Measurements from ENCODE around the gene CTSW.
A peak's percentile ranks its signal among the peaks of the same experiment; 100 is the strongest.
"Not testable (repeated sequence)": the region's sequence is repeated elsewhere in the genome, so short reads cannot be mapped to it uniquely, and the experiment has no call there.

CTSW gene

DNA sequence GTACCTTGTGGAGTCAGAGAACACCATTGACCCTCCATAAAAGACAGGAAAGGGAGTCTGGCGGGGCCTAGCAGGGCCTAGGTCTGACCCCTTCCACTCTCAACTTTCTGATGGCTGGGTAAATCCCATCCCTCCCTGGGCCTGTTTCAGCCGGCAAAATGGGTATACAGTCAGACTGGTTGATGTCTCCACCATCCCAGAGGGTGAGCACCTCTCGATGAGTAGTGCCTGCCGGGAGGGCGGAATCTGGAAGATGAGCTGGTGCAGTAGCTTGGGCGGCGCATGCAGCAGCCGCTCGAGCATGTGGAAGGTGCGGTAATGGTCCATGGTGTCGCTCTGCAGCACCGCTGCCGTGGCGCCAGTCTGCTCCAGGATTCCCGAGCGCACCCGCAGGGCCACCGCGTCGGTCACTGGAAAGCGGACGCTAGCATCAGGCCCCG, 8.1 kb downstream of the CTSW start:
- peaks cover 24% of the 10 kb centered on the region for H3K36me3 Mint-ChIP-seq (ENCODE audit: insufficient read depth)

DNA sequence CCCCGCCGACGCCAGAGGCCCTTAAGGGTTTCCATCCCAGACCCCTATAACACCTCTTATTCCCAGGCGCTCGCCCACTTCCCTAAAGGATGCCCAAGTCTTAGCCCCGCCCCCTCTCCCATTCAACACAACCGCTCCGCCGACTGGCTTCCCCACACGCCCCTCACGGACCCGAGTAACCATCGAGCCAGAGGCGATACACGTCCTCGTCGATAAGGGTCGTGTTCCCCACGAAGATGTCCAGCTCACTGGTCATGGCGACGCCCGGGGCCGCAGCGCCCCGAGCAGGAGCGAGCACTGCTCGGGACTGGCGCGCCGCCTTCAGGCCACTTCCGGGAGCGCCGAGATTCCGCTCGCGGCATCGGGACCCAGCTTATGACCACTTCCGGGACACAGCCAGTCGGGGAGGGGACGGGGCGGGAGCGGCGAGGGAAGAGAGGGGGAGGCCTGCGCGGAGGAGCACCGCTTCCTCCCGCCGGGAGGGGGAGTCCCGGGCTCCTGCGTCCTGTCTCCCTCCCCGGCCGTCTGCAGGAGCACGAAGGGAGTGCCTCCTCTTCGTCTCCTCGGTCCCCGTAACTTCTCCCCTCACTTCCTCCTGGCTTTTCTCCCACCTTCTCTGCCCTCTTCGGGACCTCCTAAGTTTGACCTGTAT, 8.7 kb downstream of the CTSW start, which contains the start of gene FIBP:
Gene FIBP (minus strand): TSS at position 309 of the 652 bp plus-strand sequence. CDS start 53 bp downstream, at position 256.
- ATAC-seq (replicated peaks; ENCODE audit: extremely low read depth, poor library complexity, severe bottlenecking) (peak; percentile 68), DNase-seq (ENCODE audit: low spot score in 2 of 2) (peak; percentile 86 to 87)
- Mint-ChIP-seq H3K27ac (ENCODE audit: low read depth) (peak within 1 kb of the TSS; percentile 94), H3K4me1 (peaks cover 65% of the 10 kb centered on the region), H3K9me3 (no peaks in the 10 kb centered on the region), H3K4me3 (peak within 1 kb of the TSS; percentile 84), H3K27me3 (no peaks in the 10 kb centered on the region), H3K36me3 (ENCODE audit: insufficient read depth) (peaks cover 24% of the 10 kb centered on the region)

More for the DNA sequence above, 8.1 kb downstream of the CTSW start:
- H3K4me3 Mint-ChIP-seq = peak overlapping the region; percentile 84
- no peaks in the 10 kb centered on the region for H3K9me3 Mint-ChIP-seq
- ATAC-seq (replicated peaks; ENCODE audit: extremely low read depth, poor library complexity, severe bottlenecking) = no peak
- H3K27me3 Mint-ChIP-seq = no peaks in the 10 kb centered on the region
- peak overlapping the region; percentile 94 for H3K27ac Mint-ChIP-seq (ENCODE audit: low read depth)
- no peak for DNase-seq (ENCODE audit: low spot score in 2 of 2)
- H3K4me1 Mint-ChIP-seq = peaks cover 62% of the 10 kb centered on the region

DNA sequence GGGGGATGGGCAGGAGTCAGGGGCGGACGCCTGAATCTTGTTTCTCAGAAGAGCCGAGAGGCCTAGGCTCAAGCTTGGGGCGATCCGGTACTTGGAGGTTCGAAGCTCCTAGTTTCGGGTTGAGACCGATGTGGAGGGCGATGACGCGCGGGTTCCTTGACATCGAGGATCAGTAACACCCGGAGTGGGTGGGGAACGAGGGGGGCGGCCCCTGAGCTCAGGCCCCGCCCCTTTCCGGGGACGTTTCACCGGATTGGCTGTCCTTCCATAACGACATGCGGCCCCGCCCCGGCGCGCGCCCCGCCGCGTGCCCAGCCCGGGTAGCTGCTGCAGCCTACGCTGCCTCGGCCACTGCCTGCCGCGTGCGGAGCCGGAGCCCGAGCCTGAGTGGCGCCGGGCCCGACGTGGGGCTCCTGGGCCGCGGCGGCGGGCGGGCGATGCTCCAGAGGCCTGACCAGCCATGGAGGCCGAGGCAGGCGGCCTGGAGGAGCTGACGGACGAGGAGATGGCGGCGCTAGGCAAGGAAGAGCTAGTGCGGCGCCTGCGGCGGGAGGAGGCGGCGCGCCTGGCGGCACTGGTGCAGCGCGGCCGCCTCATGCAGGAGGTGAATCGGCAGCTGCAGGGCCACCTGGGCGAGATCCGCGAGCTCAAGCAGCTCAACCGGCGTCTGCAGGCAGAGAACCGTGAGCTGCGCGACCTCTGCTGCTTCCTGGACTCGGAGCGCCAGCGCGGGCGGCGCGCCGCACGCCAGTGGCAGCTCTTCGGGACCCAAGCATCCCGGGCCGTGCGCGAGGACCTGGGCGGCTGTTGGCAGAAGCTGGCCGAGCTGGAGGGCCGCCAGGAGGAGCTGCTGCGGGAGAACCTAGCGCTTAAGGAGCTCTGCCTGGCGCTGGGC, 10.9 kb downstream of the CTSW start, which contains the start of gene CCDC85B:
Gene CCDC85B (plus strand): TSS at position 350 of the 895 bp plus-strand sequence. CDS start 111 bp downstream, at position 461.
- Mint-ChIP-seq H3K4me3 (peak within 1 kb of the TSS; percentile 84), H3K27ac (ENCODE audit: low read depth) (peak within 1 kb of the TSS; percentile 94), H3K27me3 (no peaks in the 10 kb centered on the region), H3K4me1 (peaks cover 55% of the 10 kb centered on the region), H3K9me3 (no peaks in the 10 kb centered on the region), H3K36me3 (ENCODE audit: insufficient read depth) (peaks cover 19% of the 10 kb centered on the region)
- peak; percentile 65 for ATAC-seq (replicated peaks; ENCODE audit: extremely low read depth, poor library complexity, severe bottlenecking)
- DNase-seq (ENCODE audit: low spot score in 2 of 2) = peak; percentile 98

DNA sequence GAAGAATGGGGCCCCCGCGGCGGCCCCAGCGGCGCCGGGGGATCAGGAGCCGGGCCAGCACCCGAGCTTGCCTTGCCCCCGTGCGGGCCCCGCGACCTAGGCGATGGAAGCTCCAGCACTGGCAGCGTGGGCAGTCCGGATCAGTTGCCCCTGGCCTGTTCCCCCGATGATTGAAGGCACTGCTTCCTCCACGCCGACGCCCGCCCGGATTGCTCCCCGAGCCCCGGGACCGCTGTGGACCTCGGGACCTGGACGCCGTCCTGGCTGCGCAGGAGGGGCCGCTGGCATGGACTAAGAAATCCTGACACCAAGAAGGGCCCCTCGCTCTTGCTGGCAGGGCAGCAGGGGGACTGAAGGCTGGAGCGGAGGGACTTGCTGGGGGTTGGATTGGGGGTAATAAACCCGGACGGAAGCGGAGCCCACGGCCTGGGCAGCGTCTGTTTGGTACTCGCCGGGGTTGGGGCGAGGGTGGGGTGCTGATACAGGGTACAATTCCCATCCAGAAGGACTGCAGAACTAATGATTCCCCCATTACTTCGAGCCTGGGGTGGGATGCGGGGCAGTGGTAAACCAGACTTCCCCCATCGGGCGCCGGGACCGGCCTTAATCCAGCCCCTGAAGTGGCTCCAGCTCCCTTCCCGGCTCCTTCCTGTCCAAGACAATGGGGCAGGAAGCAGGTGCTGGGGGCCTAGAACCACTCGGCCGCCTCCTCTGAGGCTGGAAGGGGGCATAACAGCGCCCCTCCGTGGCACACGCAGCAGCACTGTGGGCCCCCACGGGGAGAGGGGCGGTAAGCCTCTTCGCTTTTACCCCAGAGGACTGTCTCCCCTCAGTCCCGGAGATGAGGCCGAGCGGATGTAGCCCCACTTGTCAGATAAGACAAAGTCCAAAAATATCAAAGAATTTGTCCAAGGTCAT, 11.8 kb downstream of the CTSW start:
- Mint-ChIP-seq H3K4me3 (peak overlapping the region; percentile 84), H3K27me3 (no peaks in the 10 kb centered on the region), H3K4me1 (peaks cover 56% of the 10 kb centered on the region), H3K36me3 (ENCODE audit: insufficient read depth) (peaks cover 18% of the 10 kb centered on the region), H3K27ac (ENCODE audit: low read depth) (peak overlapping the region; percentile 91), H3K9me3 (no peaks in the 10 kb centered on the region)
- ATAC-seq (replicated peaks; ENCODE audit: extremely low read depth, poor library complexity, severe bottlenecking) (no peak), DNase-seq (ENCODE audit: low spot score in 2 of 2) (no peak)

DNA sequence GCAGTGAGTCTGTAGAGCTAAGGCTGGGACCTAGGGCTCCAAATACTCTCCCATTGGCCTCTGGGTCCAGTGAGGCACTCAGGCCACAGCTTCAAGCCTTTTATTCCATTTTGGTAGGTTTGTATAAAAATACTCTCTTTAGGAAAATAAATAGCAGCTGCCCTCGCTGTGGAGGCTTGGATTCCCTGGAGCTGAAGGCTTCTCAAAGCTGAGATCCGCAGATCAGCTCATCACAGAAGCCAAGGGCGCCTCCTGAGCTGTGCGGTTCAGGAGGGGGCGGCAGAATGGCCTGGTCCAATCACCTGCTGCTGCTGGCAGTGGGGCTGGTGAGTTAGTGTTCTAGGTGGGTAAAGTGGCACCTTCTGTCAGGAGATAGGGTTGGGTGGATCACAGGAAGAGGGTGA, 12.5 kb downstream of the CTSW start:
- ATAC-seq (replicated peaks; ENCODE audit: extremely low read depth, poor library complexity, severe bottlenecking); H3K27me3 Mint-ChIP-seq; DNase-seq (ENCODE audit: low spot score in 2 of 2); H3K9me3 Mint-ChIP-seq: not testable (repeated sequence)
- H3K4me3 Mint-ChIP-seq = peak overlapping the region; percentile 84
- H3K36me3 Mint-ChIP-seq (ENCODE audit: insufficient read depth) = peaks cover 18% of the 10 kb centered on the region
- H3K27ac Mint-ChIP-seq (ENCODE audit: low read depth) = peak overlapping the region; percentile 91
- peaks cover 51% of the 10 kb centered on the region for H3K4me1 Mint-ChIP-seq

DNA sequence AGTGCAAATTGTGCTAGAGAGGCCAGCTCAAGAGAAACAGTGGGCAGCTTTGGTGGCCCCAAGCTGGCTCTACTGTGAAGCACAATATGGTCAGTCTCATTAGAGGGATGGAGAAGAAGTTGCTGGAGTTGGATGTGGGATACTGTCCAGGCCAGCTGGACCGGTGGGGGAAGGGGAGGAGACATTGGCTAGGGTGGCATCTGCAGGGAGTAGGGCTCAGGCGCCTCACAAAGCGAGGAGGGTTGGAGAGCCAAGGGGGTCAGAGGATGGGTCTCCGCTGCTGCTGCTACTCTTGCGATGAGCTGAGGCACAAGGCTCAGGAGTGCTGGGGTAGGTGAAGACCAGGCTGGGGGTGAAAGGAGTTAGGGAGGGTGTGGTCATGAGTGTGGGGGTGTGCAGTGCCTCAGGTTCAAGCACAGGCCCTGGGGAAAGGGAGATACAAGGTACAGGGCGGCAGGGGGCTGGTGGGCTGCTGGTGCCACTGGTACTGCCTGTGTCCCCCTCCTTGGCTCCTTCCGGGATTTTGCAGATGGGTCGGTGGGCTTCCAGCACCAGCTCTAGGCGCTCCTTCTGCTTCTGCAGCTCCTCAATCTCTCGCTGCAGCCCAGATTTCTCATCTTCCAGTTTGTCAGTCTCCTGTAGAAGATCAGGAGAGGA, 13.2 kb downstream of the CTSW start:
- H3K4me3 Mint-ChIP-seq = peak overlapping the region; percentile 84
- DNase-seq (ENCODE audit: low spot score in 2 of 2) (no peak), ATAC-seq (replicated peaks; ENCODE audit: extremely low read depth, poor library complexity, severe bottlenecking) (no peak)
- H3K27me3 Mint-ChIP-seq = no peaks in the 10 kb centered on the region
- H3K27ac Mint-ChIP-seq (ENCODE audit: low read depth) = peak overlapping the region; percentile 91
- H3K4me1 Mint-ChIP-seq = peaks cover 51% of the 10 kb centered on the region
- H3K9me3 Mint-ChIP-seq = no peaks in the 10 kb centered on the region
- peaks cover 17% of the 10 kb centered on the region for H3K36me3 Mint-ChIP-seq (ENCODE audit: insufficient read depth)

DNA sequence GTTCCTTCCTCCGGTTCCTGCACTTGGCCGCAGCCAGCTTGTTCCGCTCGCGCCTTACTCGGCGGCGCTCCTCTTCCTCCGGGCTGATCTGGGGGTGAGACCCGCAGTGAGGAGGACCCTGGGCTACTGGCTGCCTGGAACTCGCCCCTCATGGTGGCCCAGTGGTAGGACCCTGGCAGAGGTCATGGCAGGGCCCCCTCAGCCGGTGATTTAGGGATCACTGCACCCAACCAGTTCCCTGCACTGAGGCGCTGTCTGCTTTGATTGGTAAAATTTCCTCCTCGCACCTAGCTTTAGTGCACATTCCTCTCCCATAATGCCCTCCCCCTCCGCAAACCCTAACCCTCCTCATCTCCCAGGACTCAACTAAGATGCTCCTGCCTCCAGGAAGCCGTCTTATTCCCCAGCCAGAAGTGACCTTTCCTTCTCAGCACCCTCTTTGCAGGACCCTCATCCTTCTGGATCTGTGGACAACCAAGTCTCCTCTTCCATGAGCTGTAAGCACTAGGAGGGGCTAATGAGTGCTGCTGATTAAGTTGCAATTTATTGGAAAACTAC, 14.5 kb downstream of the CTSW start:
- no peak for DNase-seq (ENCODE audit: low spot score in 2 of 2)
- Mint-ChIP-seq H3K9me3 (no peaks in the 10 kb centered on the region), H3K4me1 (peaks cover 44% of the 10 kb centered on the region), H3K27me3 (no peaks in the 10 kb centered on the region), H3K4me3 (peak overlapping the region; percentile 84), H3K36me3 (ENCODE audit: insufficient read depth) (peaks cover 6% of the 10 kb centered on the region), H3K27ac (ENCODE audit: low read depth) (peak overlapping the region; percentile 91)
- no peak for ATAC-seq (replicated peaks; ENCODE audit: extremely low read depth, poor library complexity, severe bottlenecking)

DNA sequence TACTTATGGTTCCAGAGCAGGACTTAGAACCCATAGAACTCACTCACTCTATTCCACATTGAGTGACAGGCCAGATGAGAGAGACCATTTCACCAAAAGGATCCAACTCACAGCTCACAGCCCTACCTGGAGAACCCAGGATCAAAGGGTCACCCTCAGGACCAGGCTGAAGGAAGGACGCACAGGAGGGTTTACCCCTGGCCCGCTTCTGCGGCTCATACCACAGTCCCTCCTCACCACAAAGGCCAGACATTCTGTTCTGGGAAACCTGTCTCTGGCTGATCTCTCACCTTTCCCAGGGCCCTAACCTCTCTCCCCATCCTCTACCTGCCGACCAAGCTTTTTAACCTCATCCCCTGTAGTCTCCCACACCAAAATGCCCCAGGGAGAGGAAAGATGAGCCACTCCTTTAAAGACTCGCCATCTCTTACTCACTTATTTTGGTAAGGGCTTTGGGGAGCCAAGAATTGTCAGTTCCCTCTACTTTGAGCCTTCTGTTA, 15.9 kb downstream of the CTSW start:
- no peak overlapping the region for H3K4me3 Mint-ChIP-seq
- no peaks in the 10 kb centered on the region for H3K27me3 Mint-ChIP-seq
- H3K27ac Mint-ChIP-seq (ENCODE audit: low read depth) = no peak overlapping the region
- DNase-seq (ENCODE audit: low spot score in 2 of 2) (no peak), ATAC-seq (replicated peaks; ENCODE audit: extremely low read depth, poor library complexity, severe bottlenecking) (no peak)
- H3K9me3 Mint-ChIP-seq = no peaks in the 10 kb centered on the region
- H3K4me1 Mint-ChIP-seq = peaks cover 31% of the 10 kb centered on the region
- H3K36me3 Mint-ChIP-seq (ENCODE audit: insufficient read depth) = peaks cover under 1% of the 10 kb centered on the region

DNA sequence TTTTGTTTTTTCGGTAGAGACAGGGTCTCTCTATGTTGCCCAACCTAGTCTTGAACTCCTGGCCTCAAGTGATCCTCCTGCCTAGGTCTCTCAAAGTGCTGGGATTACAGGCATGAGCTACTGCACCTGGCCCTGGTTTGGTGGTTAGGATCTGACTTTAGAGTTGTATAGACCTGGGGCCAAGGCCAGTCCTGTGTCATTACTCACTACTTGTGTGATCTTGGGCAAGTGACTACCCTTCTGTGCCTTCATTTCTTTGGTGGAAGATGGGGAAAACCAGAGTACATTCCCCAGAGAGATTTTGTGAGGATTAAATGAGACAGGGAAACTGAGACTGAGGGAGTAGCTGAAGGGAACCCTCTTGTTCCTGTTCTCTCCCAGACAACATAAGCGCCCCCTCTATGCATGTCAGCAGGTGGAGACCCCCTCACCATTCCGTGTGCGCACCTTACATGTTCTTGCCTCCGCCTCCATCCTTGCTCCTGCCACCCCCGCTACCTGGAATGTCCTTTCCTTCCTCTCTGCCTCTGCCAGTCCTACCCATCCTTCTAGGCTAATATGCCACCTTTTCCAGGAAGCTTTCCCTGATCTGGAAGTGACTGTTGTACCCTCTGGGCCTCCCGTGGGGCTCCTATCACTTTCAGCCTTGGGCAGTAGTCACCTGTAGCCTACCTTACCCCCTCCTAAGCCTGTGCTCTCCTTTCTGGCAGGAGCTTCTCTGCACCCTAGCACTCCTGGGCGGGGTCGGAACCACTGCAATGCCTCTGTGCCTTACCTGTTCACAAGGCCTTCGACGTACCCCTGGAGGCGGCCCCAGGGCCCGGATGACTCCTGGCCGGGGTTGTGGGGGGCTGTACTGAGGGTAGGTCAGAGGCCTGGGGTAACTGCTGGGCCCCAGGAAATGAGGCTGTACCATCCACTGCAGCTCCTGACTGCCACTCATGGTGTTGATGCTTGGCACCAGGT, 16.7 kb downstream of the CTSW start:
- Mint-ChIP-seq H3K9me3 (no peaks in the 10 kb centered on the region), H3K27me3 (no peaks in the 10 kb centered on the region), H3K36me3 (ENCODE audit: insufficient read depth) (peaks cover 3% of the 10 kb centered on the region), H3K27ac (ENCODE audit: low read depth) (no peak overlapping the region), H3K4me3 (no peak overlapping the region), H3K4me1 (peaks cover 31% of the 10 kb centered on the region)
- DNase-seq (ENCODE audit: low spot score in 2 of 2) = no peak
- no peak for ATAC-seq (replicated peaks; ENCODE audit: extremely low read depth, poor library complexity, severe bottlenecking)

DNA sequence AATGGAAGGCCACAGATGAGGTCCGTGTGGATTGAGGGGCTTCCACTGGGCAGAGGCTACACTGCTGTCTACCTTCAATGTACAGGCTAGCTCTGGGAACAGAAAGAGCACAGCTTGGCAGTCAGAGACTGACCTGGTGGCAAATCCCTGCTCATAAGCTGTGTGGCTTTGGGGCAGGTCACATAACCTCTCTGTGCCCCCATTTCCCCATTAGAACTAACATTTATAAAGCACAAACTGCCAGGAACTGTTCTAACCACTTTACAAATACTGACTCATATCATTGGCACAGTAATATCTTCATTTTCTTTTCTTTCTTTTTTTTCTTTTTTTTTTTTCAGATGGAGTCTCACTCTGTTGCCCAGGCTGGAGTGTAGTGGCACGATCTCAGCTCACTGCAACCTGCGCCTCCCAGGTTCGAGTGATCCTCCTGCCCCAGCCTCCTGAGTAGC, 17.4 kb downstream of the CTSW start:
- peaks cover 31% of the 10 kb centered on the region for H3K4me1 Mint-ChIP-seq

More for the DNA sequence above, 17.4 kb downstream of the CTSW start:
- Mint-ChIP-seq H3K27me3 (no peaks in the 10 kb centered on the region), H3K27ac (ENCODE audit: low read depth) (no peak overlapping the region), H3K36me3 (ENCODE audit: insufficient read depth) (peaks cover 6% of the 10 kb centered on the region), H3K9me3 (no peaks in the 10 kb centered on the region), H3K4me3 (no peak overlapping the region)
- no peak for DNase-seq (ENCODE audit: low spot score in 2 of 2)
- no peak for ATAC-seq (replicated peaks; ENCODE audit: extremely low read depth, poor library complexity, severe bottlenecking)
